Fibroblast of skin of abdomen (primary cell): ENCODE data around the gene REPIN1.
A peak's percentile ranks its signal among the peaks of the same experiment; 100 is the strongest.

Experiments used
- DNase-seq: peaks from one replicate; pipeline ENCODE4 v3.0.0-alpha.2; 2013

Gene REPIN1

GRCh38 chr7:150337179-150337578, 31.4 kb upstream of the REPIN1 start:
- DNase-seq: no peak

- DNase-seq: no peak
Observed at GRCh38 chr7:150337659-150338081, 31.0 kb upstream of the REPIN1 start.

GRCh38 chr7:150338166-150338829, 30.3 kb upstream of the REPIN1 start:
- DNase-seq: no peak

GRCh38 chr7:150339409-150339809, 29.2 kb upstream of the REPIN1 start:
- no peak for DNase-seq

- DNase-seq: peak; percentile 50
Observed at GRCh38 chr7:150340024-150340749, 28.4 kb upstream of the REPIN1 start.

GRCh38 chr7:150340875-150341262, 27.8 kb upstream of the REPIN1 start:
- DNase-seq: no peak

- DNase-seq: no peak
Observed at GRCh38 chr7:150341263-150342120, 27.1 kb upstream of the REPIN1 start, which contains the start of gene RARRES2. TSS of gene RARRES2 (minus strand) at chr7:150341629. CDS start at chr7:150340609, 1,020 bp downstream.

- DNase-seq: no peak
Observed at GRCh38 chr7:150342121-150342408, 26.6 kb upstream of the REPIN1 start.

GRCh38 chr7:150343225-150343624, 25.4 kb upstream of the REPIN1 start:
- DNase-seq: no peak

GRCh38 chr7:150344299-150344698, 24.3 kb upstream of the REPIN1 start:
- DNase-seq: no peak

- DNase-seq: peak; percentile 17
Observed at GRCh38 chr7:150345012-150345411, 23.6 kb upstream of the REPIN1 start.

- DNase-seq: no peak
Observed at GRCh38 chr7:150346922-150347321, 21.7 kb upstream of the REPIN1 start.

GRCh38 chr7:150351587-150352194, 16.9 kb upstream of the REPIN1 start:
- DNase-seq: no peak

GRCh38 chr7:150355666-150356059, 13.0 kb upstream of the REPIN1 start:
- no peak for DNase-seq

GRCh38 chr7:150356265-150356897, 12.2 kb upstream of the REPIN1 start:
- DNase-seq: peak; percentile 18

GRCh38 chr7:150357270-150357669, 11.4 kb upstream of the REPIN1 start:
- DNase-seq: no peak

GRCh38 chr7:150357771-150358427, 10.7 kb upstream of the REPIN1 start:
- no peak for DNase-seq

GRCh38 chr7:150358433-150358832, 10.2 kb upstream of the REPIN1 start:
- DNase-seq: no peak

GRCh38 chr7:150358988-150359621, 9.5 kb upstream of the REPIN1 start:
- DNase-seq: no peak

GRCh38 chr7:150359622-150360362, 8.8 kb upstream of the REPIN1 start:
- no peak for DNase-seq
